GM23338 (cell line): ENCODE measurements around the gene FOXL2NB. TPM values are rescaled to one million over a fixed set of nuclear protein-coding genes. Genes with fewer than 3 reads are reported as not detected.
A peak's percentile ranks its signal among the peaks of the same experiment; 100 is the strongest.

Experiments
- ATAC-seq: fragments of 200-7000 bp; cut with Tn5 transposase; 3 replicates; pipeline ENCODE4 v1.9.1; 2020
- DNase-seq: peaks from one replicate; pipeline ENCODE4 v3.0.0-alpha.2; 2015; ENCODE audit warnings: low spot score
- H2AFZ ChIP-seq: fragments of 200-600 bp; sonication (generic); 2 replicates; pipeline ENCODE4 v1.8.0; 2016; ENCODE audit warnings: antibody characterized with exemption, mild to moderate bottlenecking, moderate library complexity
- H3F3A ChIP-seq: fragments of 200-600 bp; sonication (generic); replicated peaks from 2 replicates; pipeline ENCODE4 v1.8.0; 2017; ENCODE audit warnings: antibody characterized with exemption, mixed run types, low read depth
- H3K27ac ChIP-seq: fragments of 200-600 bp; sonication (generic); 2 replicates; pipeline ENCODE4 v1.6.1; 2016; ENCODE audit warnings: low read depth
- H3K27me3 ChIP-seq: fragments of 200-600 bp; sonication (generic); 2 replicates; pipeline ENCODE4 v1.8.0; 2016; ENCODE audit warnings: mild to moderate bottlenecking, mixed run types, moderate library complexity; ENCODE audit not compliant: insufficient read depth
- H3K36me3 ChIP-seq: fragments of 200-600 bp; sonication (generic); 2 replicates; pipeline ENCODE4 v1.8.0; 2016; ENCODE audit warnings: mild to moderate bottlenecking; ENCODE audit not compliant: insufficient read depth
- H3K4me1 ChIP-seq: fragments of 200-600 bp; sonication (generic); 2 replicates; pipeline ENCODE4 v1.8.0; 2016; ENCODE audit warnings: mild to moderate bottlenecking, moderate library complexity; ENCODE audit not compliant: insufficient read depth
- H3K4me2 ChIP-seq: fragments of 200-600 bp; sonication (generic); 2 replicates; pipeline ENCODE4 v1.7.1; 2017; ENCODE audit warnings: mixed run types
- H3K4me3 ChIP-seq: fragments of 200-600 bp; sonication (generic); 2 replicates; pipeline ENCODE4 v1.6.1; 2016; ENCODE audit warnings: mixed run types
- H3K79me2 ChIP-seq: fragments of 200-600 bp; sonication (generic); replicated peaks from 2 replicates; pipeline ENCODE4 v1.8.0; 2017; ENCODE audit warnings: mild to moderate bottlenecking; ENCODE audit not compliant: insufficient read depth
- H3K9me2 ChIP-seq: fragments of 200-600 bp; sonication (generic); 2 replicates; pipeline ENCODE4 v1.8.0; 2017; ENCODE audit not compliant: insufficient read depth
- H4K20me1 ChIP-seq: fragments of 200-600 bp; sonication (generic); replicated peaks from 2 replicates; pipeline ENCODE4 v1.8.0; 2017; ENCODE audit warnings: mild to moderate bottlenecking; ENCODE audit not compliant: insufficient read depth
- H3K27ac Mint-ChIP-seq: 2 replicates; pipeline ENCODE4 v1.8.0; 2020; ENCODE audit warnings: inconsistent platforms, mild to moderate bottlenecking, moderate library complexity, mixed read lengths
- H3K27me3 Mint-ChIP-seq: 3 replicates; pipeline ENCODE4 v1.8.0; 2022; ENCODE audit warnings: low read depth, mild to moderate bottlenecking, moderate library complexity, mixed read lengths, inconsistent platforms; ENCODE audit not compliant: insufficient read depth, poor library complexity
- H3K36me3 Mint-ChIP-seq: 3 replicates; pipeline ENCODE4 v1.8.0; 2021; ENCODE audit warnings: low read depth, mild to moderate bottlenecking, inconsistent platforms, moderate library complexity, mixed read lengths
- H3K4me1 Mint-ChIP-seq: 3 replicates; pipeline ENCODE4 v1.8.0; 2020; ENCODE audit warnings: mild to moderate bottlenecking, inconsistent platforms, mixed read lengths
- H3K4me3 Mint-ChIP-seq: 3 replicates; pipeline ENCODE4 v1.8.0; 2021; ENCODE audit warnings: moderate library complexity, mild to moderate bottlenecking, inconsistent platforms, mixed read lengths
- H3K9me3 Mint-ChIP-seq: 3 replicates; pipeline ENCODE4 v1.8.0; 2020; ENCODE audit warnings: moderate library complexity, mild to moderate bottlenecking, inconsistent platforms, mixed read lengths
- CREB1 ChIP-seq: fragments of 250-450 bp; sonication (Bioruptor Pico); IDR thresholded peaks from 2 replicates; pipeline ENCODE4 v1.5.0; 2020; ENCODE audit warnings: low read depth, mild to moderate bottlenecking, moderate library complexity
- EZH2 ChIP-seq: fragments of 200-600 bp; sonication (generic); IDR thresholded peaks from one replicate; pipeline ENCODE4 v1.8.0; 2017; ENCODE audit warnings: antibody characterized with exemption, mild to moderate bottlenecking, low read depth; ENCODE audit not compliant: unreplicated experiment
- JUNB ChIP-seq: IDR thresholded peaks from one replicate; pipeline ENCODE4 v1.6.1; 2016; ENCODE audit warnings: antibody characterized with exemption; ENCODE audit not compliant: unreplicated experiment
- NANOG ChIP-seq: IDR thresholded peaks from 2 replicates; pipeline ENCODE4 v1.6.1; 2016; ENCODE audit warnings: antibody characterized with exemption, borderline replicate concordance
- POLR2AphosphoS5 ChIP-seq: IDR thresholded peaks from 2 replicates; pipeline ENCODE4 v1.6.1; 2016; ENCODE audit warnings: antibody characterized with exemption, low read depth
- REST ChIP-seq: IDR thresholded peaks from one replicate; pipeline ENCODE4 v1.6.1; 2018; ENCODE audit warnings: antibody characterized with exemption; ENCODE audit not compliant: unreplicated experiment
- STAT1 ChIP-seq: IDR thresholded peaks from one replicate; pipeline ENCODE4 v1.6.1; 2016; ENCODE audit warnings: antibody characterized with exemption; ENCODE audit not compliant: unreplicated experiment
- ZNF331 ChIP-seq: fragments of 250-450 bp; sonication (Bioruptor Pico); IDR thresholded peaks from 2 replicates; pipeline ENCODE4 v1.5.0; 2020; ENCODE audit warnings: low read depth, mild to moderate bottlenecking, moderate library complexity
- ZNF462 ChIP-seq: fragments of 250-450 bp; sonication (Bioruptor Pico); IDR thresholded peaks from 2 replicates; pipeline ENCODE4 v1.5.0; 2020; ENCODE audit warnings: mild to moderate bottlenecking, moderate library complexity
- polyA plus RNA-seq: library from polyadenylated mRNA; unstranded; fragments of >200 nt; fragmentation: Nextera tagmentation; extraction: Ambion mirVana; gene quantifications from 2 replicates; pipeline ENCODE4 v1.2.1, GENCODE V29; 2016
- total RNA-seq: library from RNA; depleted of rRNA; stranded (reverse); fragments of >200 nt; shearing (Covaris generic); gene quantifications from 2 replicates; pipeline ENCODE4 v1.2.3, GENCODE V29; 2014

The FOXL2NB gene
- total and polyA plus RNA-seq, 2 experiments from 2014 or later: 11.2 to 15.6 TPM

GRCh38 chr3:138950006-138950644 lies 3.1 kb downstream of the FOXL2NB start (continued):
- TF ChIP-seq ZNF462 (CRISPR knock-in tag) (no peak), STAT1 (no peak), REST (no peak)

- peak overlapping the region; percentile 71 for H3K4me3 Mint-ChIP-seq
- Histone ChIP-seq H3K27me3 (peaks cover 72% of the 10 kb centered on the region), H3K4me2 (peak overlapping the region; percentile 87), H3K36me3 (no peaks in the 10 kb centered on the region), H3K4me1 (peaks cover 21% of the 10 kb centered on the region), H4K20me1 (no peaks in the 10 kb centered on the region), H3K9me2 (no peaks in the 10 kb centered on the region), H3K27ac (no peak overlapping the region), H3K4me3 (peak overlapping the region; percentile 73), H3K79me2 (no peaks in the 10 kb centered on the region), H3F3A (peaks cover 21% of the 10 kb centered on the region), H2AFZ (no peak overlapping the region)
- no peak overlapping the region for H3K27ac Mint-ChIP-seq
- peaks cover 32% of the 10 kb centered on the region for H3K4me1 Mint-ChIP-seq
- H3K27me3 Mint-ChIP-seq: peaks cover 81% of the 10 kb centered on the region
- ATAC-seq (no peak), DNase-seq (no peak)
- TF ChIP-seq JUNB: no peak
- TF ChIP-seq NANOG: no peak
- no peak for TF ChIP-seq POLR2AphosphoS5
- peak; percentile 60 for TF ChIP-seq EZH2
- TF ChIP-seq CREB1 (CRISPR knock-in tag): no peak
- no peak for TF ChIP-seq ZNF331
- no peaks in the 10 kb centered on the region; the same call in 1 of the 3 replicates for H3K9me3 Mint-ChIP-seq
- peaks cover 13% of the 10 kb centered on the region for H3K36me3 Mint-ChIP-seq
Measured at GRCh38 chr3:138950701-138951100, 3.7 kb downstream of the FOXL2NB start.
